Endothelial cell (in vitro differentiated cells): Measurements from ENCODE around the gene CCDC59. TPM values are rescaled to one million over a fixed set of nuclear protein-coding genes. Genes with fewer than 3 reads are reported as not detected.

ENCODE experiments used
- DNase-seq: peaks from one replicate; pipeline ENCODE4 v3.0.0; 2021; ENCODE audit warnings: low spot score
- H3K27ac Mint-ChIP-seq: one replicate; pipeline ENCODE4 v1.8.0; 2021; ENCODE audit warnings: mixed read lengths, inconsistent platforms; ENCODE audit not compliant: unreplicated experiment
- H3K27me3 Mint-ChIP-seq: one replicate; pipeline ENCODE4 v1.8.0; 2021; ENCODE audit warnings: mild to moderate bottlenecking, moderate library complexity, mixed read lengths, inconsistent platforms; ENCODE audit not compliant: unreplicated experiment
- H3K36me3 Mint-ChIP-seq: one replicate; pipeline ENCODE4 v1.8.0; 2021; ENCODE audit warnings: mild to moderate bottlenecking, low read depth, mixed read lengths, inconsistent platforms; ENCODE audit not compliant: unreplicated experiment
- H3K4me1 Mint-ChIP-seq: one replicate; pipeline ENCODE4 v1.8.0; 2021; ENCODE audit warnings: mild to moderate bottlenecking, mixed read lengths, inconsistent platforms; ENCODE audit not compliant: unreplicated experiment
- H3K4me3 Mint-ChIP-seq: one replicate; pipeline ENCODE4 v1.8.0; 2021; ENCODE audit warnings: mild to moderate bottlenecking, mixed read lengths, inconsistent platforms; ENCODE audit not compliant: unreplicated experiment
- H3K9me3 Mint-ChIP-seq: one replicate; pipeline ENCODE4 v1.8.0; 2021; ENCODE audit warnings: mixed read lengths, inconsistent platforms; ENCODE audit not compliant: unreplicated experiment
- total RNA-seq: library from RNA; stranded (reverse); fragmentation: NEBNext Ultra II Directional; extraction: Animal tissue kit (Norgen Biotek cat#: 25700); gene quantifications from one replicate; pipeline ENCODE4 v1.2.1, GENCODE V29; 2021; ENCODE audit not compliant: unreplicated experiment
- TF ChIP-seq, protein P1 (sequence below): fragments of 200-600 bp; sonication (generic); IDR thresholded peaks from one replicate; pipeline ENCODE4 v1.5.0; 2021; ENCODE audit warnings: antibody characterized with exemption; ENCODE audit not compliant: unreplicated experiment

Gene CCDC59
- total RNA-seq, 1 donor from 2014 or later: 27.7 TPM

DNA sequence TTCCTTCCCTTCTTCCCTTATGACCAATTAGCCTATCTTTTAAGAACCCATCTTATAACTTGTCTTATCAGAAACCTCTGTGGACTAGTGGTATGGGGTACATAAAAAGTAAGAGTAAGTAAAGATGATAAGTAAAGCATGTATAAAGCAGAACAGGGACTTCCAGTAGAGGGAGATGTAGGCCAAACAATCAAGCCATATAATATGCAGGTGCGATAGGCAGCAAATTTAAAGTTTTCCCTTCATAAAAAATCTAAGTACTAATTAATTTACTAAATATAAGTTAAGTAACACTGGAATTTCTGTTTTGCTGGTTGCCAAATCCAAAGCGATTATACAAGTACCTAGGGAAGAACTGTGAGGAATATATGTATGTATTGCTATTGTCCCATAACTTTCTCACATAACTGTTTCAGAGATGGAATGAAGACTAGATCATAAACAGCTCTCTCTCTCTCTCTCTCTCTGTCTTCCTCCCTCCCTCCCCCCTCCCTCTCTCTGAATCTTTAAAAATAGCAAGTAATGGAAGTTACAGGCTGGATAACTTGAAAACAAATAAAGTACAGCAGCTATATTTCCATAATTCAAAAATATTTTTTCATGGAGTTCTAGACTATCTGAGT is 25.9 kb upstream of the CCDC59 start:
- H3K36me3 Mint-ChIP-seq: no peaks in the 10 kb centered on the region
- no peak overlapping the region for H3K4me3 Mint-ChIP-seq
- H3K9me3 Mint-ChIP-seq: no peaks in the 10 kb centered on the region
- no peak overlapping the region for H3K27ac Mint-ChIP-seq
- TF ChIP-seq, protein P1, sequence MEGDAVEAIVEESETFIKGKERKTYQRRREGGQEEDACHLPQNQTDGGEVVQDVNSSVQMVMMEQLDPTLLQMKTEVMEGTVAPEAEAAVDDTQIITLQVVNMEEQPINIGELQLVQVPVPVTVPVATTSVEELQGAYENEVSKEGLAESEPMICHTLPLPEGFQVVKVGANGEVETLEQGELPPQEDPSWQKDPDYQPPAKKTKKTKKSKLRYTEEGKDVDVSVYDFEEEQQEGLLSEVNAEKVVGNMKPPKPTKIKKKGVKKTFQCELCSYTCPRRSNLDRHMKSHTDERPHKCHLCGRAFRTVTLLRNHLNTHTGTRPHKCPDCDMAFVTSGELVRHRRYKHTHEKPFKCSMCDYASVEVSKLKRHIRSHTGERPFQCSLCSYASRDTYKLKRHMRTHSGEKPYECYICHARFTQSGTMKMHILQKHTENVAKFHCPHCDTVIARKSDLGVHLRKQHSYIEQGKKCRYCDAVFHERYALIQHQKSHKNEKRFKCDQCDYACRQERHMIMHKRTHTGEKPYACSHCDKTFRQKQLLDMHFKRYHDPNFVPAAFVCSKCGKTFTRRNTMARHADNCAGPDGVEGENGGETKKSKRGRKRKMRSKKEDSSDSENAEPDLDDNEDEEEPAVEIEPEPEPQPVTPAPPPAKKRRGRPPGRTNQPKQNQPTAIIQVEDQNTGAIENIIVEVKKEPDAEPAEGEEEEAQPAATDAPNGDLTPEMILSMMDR: peak; percentile 20
- H3K27me3 Mint-ChIP-seq: no peaks in the 10 kb centered on the region
- H3K4me1 Mint-ChIP-seq: no peaks in the 10 kb centered on the region
- DNase-seq: no peak

DNA sequence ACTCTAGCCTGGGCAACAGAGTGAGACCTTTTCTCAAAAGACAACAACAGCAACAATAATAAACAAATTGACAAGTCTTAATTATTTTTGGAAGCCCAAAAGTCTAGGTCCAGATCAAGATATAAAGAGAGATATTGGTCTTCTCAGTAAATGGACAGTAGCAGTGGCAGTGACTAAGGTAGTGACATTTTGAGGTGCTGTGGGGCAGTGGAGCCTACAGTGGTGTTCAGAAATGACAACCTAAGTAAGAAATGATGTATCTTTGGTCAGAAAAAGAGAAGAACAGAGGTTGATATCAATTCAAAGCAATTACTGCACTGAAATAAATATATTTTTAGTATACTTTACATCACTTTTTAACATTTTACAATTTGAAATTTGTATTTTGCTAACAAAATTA is 20.8 kb upstream of the CCDC59 start:
- no peaks in the 10 kb centered on the region for H3K9me3 Mint-ChIP-seq
- no peak overlapping the region for H3K27ac Mint-ChIP-seq

DNA sequence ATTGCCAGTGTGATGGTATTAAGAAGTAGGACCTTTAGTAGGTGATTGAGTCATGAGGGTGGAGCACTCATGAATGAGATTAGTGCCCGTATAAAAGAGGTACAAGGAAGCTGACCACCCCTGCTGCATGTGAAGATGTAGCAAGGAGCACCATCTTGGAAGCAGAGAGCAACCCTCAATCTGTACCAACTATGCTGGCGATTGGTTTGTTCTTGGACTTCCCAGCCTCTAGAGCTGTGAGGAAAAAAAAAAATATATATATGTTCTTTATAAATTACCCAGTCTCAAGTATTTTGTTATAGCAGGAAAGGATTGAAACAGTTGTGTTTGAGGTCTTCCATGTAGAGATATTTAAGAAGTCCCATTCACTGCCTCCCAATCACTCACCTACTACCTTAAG is 17.0 kb upstream of the CCDC59 start:
- TF ChIP-seq, protein P1: no peak
- no peak for DNase-seq
- peaks cover 26% of the 10 kb centered on the region for H3K36me3 Mint-ChIP-seq

More for the DNA sequence above, 20.8 kb upstream of the CCDC59 start:
- H3K27me3 Mint-ChIP-seq: no peaks in the 10 kb centered on the region
- H3K4me3 Mint-ChIP-seq: no peak overlapping the region
- peaks cover 8% of the 10 kb centered on the region for H3K36me3 Mint-ChIP-seq
- no peaks in the 10 kb centered on the region for H3K4me1 Mint-ChIP-seq
- no peak for DNase-seq
- TF ChIP-seq, protein P1: no peak

DNA sequence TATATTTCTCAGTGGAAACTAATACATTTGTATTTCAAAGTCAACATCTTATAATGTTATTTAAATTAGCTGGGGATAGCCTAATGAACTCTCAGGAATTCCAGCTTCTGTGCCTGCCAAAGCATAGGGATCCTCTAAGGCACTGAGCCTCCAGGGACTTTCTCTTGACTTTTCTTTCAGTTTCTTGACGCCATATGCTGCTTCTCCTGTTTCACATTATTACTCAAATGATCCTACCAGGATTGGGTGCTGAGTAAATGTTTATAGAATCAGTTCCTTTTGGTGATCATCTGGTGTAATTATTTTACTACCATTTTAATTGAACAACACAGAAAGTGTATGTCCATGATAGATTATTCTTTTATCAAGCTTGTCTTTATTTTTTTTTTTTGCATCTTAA is 8.0 kb upstream of the CCDC59 start:
- TF ChIP-seq, protein P1: no peak
- H3K36me3 Mint-ChIP-seq: no peaks in the 10 kb centered on the region
- H3K4me3 Mint-ChIP-seq: no peak overlapping the region
- H3K27ac Mint-ChIP-seq: no peak overlapping the region
- no peaks in the 10 kb centered on the region for H3K4me1 Mint-ChIP-seq
- peaks cover 3% of the 10 kb centered on the region for H3K27me3 Mint-ChIP-seq
- no peaks in the 10 kb centered on the region for H3K9me3 Mint-ChIP-seq
- DNase-seq: no peak

More for the DNA sequence above, 17.0 kb upstream of the CCDC59 start:
- H3K9me3 Mint-ChIP-seq: peaks cover 5% of the 10 kb centered on the region
- H3K4me1 Mint-ChIP-seq: no peaks in the 10 kb centered on the region
- H3K27me3 Mint-ChIP-seq: peaks cover 5% of the 10 kb centered on the region
- no peak overlapping the region for H3K4me3 Mint-ChIP-seq
- H3K27ac Mint-ChIP-seq: no peak overlapping the region

DNA sequence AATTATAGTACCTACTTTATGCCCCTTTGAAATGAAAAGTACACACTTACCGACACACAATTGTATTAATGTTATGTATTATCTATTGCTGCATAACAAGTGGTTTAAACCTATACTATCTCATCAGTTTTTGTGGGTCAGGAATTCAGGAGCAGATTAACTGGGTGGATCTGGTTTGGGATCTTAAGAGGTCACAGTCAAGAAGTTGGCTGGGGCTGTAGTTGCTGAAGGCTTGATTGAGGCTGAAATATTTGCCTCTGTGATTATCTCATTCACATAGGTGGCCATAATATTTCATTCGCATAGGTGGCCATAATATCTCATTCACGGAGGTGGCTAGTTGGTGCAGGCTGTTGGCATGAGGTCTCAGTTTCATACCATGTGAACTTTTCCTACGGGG is 5.8 kb upstream of the CCDC59 start:
- no peak for DNase-seq
- no peaks in the 10 kb centered on the region for H3K27me3 Mint-ChIP-seq
- no peak overlapping the region for H3K4me3 Mint-ChIP-seq
- TF ChIP-seq, protein P1: no peak
- no peaks in the 10 kb centered on the region for H3K36me3 Mint-ChIP-seq
- peaks cover 2% of the 10 kb centered on the region for H3K4me1 Mint-ChIP-seq
- H3K27ac Mint-ChIP-seq: no peak overlapping the region
- H3K9me3 Mint-ChIP-seq: no peaks in the 10 kb centered on the region
